GM19043 (cell line): ENCODE results near the gene LSAMP.

Experiments
- ATAC-seq: cut with Tn5 transposase; IDR thresholded peaks from one replicate; pipeline ENCODE4 v1.9.1; 2021; ENCODE audit warnings: low read depth; ENCODE audit not compliant: unreplicated experiment

Gene LSAMP

GRCh38 chr3:116433552-116433951 lies 11.7 kb downstream of the LSAMP start:
- ATAC-seq: no peak

DNA sequence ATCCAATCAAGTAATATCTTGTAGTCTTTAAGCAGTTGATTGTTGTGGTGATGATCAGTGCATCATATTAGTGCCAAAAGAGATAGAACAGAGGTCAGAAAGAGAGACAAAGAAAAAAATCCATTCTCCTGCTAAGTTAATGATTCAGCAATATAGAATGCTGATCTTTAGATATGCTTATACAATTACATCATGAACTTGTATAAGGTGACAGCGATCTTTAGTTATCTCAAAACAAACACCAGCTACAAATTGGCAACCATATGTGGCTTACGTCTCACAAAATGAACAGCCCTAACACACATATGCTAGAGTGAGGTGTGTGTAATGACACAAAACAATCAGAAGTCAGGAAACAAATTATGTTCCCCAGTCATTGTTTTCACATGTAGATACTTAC lies 12.5 kb downstream of the LSAMP start:
- no peak for ATAC-seq

DNA sequence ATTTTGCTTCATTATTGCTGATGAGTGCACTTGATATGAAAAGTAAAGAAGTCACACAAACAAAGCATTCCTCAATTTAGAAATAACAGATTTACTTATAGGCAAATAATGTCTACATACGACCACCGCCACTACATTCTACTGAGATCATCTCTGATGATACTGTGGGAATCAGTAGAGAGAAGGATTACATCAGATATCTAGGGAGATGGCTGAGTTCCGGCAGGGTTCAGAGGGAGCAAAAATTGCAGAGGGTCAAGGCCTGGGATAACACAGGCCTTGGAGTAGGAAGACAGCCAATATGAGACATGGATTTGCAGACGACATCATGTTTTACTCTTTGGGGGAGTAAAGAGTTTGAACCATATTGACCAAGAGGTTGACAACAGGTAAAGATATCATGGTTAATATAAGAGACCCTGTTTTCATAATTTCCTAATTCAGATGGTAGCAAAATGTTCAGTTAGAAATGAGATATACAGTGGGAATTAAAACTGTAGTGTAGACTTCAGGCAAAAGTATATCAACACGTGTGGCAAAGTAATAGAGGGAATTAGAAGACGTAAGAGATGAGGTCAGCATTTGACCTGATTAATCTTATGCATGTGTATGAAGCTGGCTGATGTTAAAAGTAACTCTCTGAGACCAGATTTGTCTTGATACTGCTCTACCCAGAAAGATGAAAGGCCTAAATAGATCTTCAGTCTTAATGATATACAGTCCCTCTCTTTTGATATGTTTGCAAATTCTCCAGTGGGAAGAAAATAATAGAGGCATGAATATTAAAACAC lies 15.6 kb downstream of the LSAMP start:
- no peak for ATAC-seq

GRCh38 chr3:116426036-116426435 lies 19.3 kb downstream of the LSAMP start:
- ATAC-seq: no peak

GRCh38 chr3:116425126-116425525 lies 20.2 kb downstream of the LSAMP start:
- ATAC-seq: no peak

GRCh38 chr3:116423945-116424344 lies 21.3 kb downstream of the LSAMP start:
- ATAC-seq: no peak

DNA sequence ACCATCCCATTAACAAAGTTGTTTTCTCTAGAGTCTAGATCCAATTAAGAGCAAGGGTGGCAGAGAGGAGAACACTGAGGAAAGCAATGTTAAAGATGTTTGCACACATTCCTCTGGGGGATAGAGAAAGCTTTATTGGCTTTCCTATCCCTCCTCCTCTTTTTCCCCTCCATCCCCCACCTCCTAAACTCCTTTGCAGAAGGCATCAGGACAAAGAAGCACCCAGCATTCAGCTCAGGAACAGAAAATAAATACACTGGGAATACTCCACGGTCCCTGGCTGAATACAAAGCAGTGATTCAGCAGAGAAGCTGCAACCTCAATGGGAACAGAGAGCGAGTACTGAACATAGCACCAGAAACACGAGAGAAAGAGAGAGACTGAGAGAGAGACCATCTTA lies 21.9 kb downstream of the LSAMP start:
- ATAC-seq: no peak

DNA sequence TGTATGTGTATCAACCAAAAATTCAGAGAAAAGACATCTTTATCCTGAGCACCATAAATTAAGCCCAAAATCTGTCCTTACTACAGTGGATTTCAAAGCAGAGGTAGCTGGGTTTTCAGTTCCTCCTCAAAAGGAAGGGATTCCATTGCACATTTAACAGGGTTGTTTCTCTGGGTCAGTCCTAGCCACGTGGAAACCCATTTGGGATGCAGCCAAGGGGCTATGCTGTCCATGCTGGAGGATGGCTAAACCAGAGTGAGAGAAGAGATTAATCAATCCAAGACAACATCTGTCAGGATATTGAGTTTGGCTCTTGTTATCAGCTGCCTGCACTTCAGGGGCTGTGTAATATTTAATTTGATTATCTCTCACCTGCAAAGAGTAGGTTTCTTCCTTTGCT lies 28.1 kb downstream of the LSAMP start:
- ATAC-seq: no peak

DNA sequence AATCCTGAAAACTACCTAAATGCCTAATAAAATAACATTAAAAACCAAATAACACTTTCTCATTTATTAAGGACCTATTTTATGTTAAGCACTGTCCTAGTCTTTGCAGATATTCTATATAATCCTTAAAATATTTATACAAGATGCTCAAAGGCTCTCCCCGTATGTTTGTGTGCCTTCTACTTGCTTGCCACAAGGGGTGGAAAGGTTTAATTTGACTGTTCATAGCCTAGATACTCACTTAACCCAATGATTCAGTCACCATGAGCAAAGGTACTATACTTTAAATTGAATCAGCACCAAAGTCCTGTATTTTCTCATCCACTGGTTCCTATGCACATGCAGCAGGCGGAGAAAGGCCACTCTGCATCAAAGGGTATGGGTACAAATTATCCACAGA lies 32.0 kb downstream of the LSAMP start:
- ATAC-seq: no peak

DNA sequence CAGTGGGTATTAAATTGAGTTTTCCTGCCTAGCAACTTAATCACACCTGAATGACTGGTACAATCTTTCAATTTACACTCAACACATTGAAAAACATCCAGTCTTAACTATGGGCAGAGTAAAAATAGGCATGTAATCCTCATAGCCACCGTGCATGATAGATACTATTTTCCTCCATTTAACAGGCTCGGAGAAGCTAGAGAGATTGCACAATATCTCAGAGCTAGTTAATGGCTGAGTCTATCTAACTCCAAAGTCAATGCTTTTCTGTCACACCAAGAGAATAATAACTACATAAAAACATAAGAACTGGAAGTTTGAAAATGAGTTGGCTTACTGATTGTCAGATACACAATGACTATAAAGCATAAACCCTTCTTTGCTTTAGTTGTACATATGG lies 36.8 kb downstream of the LSAMP start:
- ATAC-seq: no peak

DNA sequence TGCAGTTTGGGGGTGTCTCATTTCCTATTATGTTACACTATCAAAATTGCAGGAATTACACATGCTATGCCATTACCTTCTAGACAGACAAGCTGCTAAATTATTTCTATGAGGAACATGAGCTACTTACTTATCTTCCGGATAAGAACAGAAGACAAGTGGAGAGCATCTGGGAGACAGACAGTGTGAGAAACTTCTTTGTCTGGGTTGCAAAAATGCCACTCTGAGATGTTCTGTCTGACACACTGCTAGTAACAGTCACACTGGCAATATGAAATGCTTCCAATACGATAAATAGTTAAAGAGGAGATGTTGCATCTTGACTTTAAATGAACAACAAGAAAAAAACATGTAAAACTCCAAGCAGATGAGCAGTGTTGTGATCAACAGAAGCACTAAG lies 40.1 kb downstream of the LSAMP start:
- no peak for ATAC-seq

- no peak for ATAC-seq
Observed at GRCh38 chr3:116399701-116400226, 45.5 kb downstream of the LSAMP start.

DNA sequence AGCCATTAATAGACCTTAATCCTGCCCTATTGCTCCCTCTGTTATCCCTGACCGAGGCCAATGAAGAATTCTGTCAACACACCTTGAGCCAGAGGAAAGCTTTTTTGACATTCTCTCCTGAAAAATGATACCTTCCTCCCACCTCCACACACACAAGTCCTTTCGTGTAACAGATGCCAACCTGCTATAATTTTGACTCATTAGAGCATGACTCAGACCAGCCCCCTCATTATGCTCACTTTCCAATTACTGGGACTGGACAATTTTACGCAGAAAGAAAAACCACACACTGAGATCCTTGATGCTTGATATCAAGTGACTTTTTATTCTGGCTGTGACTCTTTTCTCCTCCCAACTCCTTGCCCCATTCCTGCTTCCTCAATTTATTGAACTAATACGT lies 50.9 kb downstream of the LSAMP start:
- no peak for ATAC-seq

GRCh38 chr3:116393199-116393598 lies 52.1 kb downstream of the LSAMP start:
- no peak for ATAC-seq

GRCh38 chr3:116392291-116392690 lies 53.0 kb downstream of the LSAMP start:
- no peak for ATAC-seq

GRCh38 chr3:116391296-116392201 lies 53.7 kb downstream of the LSAMP start:
- no peak for ATAC-seq

DNA sequence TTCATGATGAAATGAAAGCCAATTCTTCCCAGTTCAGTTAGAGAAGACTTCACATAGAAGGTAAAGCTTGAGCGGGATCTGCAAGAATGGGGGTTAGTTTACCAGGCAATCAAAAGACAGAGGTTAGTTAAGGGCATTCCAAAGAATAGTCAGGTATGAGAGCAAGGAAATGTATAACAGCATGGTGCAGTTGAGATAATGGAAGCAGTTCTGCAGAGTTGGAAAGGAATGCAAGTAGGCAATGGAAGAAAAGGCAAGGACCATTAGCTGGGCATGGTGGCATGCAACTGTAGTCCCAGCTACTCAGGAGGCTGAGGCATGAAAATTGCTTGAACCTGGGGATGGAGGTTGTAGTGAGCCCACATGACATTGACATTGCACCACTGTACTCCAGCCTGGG lies 55.0 kb downstream of the LSAMP start:
- ATAC-seq: no peak

DNA sequence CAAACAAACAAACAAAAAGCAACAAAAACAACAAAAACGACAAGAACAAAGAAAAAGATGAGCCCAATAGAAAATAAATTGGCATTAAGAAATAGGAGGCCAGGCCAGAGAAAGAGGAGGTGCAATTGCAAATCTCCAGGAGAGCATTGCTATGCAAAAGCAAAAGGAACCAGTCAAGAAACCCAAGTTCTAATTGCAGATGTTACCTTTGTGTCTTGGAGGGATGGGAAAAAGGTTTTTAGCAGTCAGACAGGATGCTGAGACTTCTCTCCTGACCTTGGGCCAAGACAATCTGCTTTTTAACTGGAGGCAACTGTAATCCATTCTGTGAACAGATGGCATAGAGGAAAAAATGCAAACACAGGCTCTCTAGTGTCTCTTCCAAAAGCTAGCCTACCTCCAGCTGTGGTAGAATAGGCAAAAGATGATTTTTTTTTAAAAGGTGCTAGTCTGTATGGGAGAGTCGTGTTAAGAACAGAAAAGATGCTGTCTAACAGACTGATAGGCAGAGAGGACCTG lies 56.4 kb downstream of the LSAMP start:
- ATAC-seq: no peak

DNA sequence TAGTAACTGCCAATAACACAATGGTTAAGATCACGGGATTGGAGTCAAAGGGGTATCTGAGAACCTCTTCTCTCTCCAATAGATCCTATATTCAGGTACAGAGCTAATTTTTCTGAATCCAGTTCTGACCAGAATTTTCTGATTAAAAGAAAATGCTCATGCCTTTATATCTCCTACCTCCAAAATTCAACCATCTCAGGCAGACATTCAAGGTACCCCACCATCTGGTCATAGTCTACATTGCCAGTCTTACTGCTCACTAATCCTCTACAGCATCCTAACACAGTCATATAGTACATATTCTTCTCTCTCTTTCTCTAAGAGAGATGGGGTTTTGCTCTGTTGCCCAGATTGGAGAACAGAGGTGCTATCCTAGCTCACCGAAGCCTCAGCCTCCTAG lies 59.1 kb downstream of the LSAMP start:
- ATAC-seq: no peak

GRCh38 chr3:116384717-116385116 lies 60.6 kb downstream of the LSAMP start:
- ATAC-seq: no peak

DNA sequence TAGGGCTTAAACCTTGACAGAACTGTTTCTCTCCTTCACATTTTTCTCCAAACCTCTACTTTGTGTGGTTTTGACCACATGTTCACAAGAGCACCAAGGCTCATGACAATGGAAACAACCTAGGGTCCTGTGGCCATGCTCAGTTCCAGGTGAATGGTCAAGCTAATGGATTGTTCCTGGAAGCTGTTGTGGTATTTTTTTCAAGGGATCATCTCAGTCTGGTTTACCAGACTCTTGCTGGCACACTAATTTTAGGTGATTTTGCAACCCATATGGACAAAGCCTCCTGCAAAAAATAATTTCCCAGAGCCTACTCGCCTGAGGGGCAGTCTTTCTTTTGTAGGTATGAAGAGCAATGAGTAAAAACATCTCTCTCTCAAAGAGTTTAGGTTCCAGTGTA lies 67.2 kb downstream of the LSAMP start:
- no peak for ATAC-seq
